D721Med (cell line): ENCODE measurements around the gene MYL1.

Experiments used
- DNase-seq: peaks from one replicate; pipeline ENCODE4 v3.0.0; 2011; ENCODE audit warnings: low spot score; ENCODE audit not compliant: insufficient read length
- FAIRE-seq: peaks from 2 replicates; lab custom pipeline; 2011; peaks lifted over from hg19 to GRCh38; lab: Jason Lieb, UNC
- TF ChIP-seq, protein P1 (sequence below): IDR thresholded peaks from 2 replicates; pipeline ENCODE4 v1.5.1; 2012; ENCODE audit warnings: mild to moderate bottlenecking, control low read depth; ENCODE audit not compliant: insufficient read depth; ENCODE audit errors: missing control alignments

Gene MYL1

DNA sequence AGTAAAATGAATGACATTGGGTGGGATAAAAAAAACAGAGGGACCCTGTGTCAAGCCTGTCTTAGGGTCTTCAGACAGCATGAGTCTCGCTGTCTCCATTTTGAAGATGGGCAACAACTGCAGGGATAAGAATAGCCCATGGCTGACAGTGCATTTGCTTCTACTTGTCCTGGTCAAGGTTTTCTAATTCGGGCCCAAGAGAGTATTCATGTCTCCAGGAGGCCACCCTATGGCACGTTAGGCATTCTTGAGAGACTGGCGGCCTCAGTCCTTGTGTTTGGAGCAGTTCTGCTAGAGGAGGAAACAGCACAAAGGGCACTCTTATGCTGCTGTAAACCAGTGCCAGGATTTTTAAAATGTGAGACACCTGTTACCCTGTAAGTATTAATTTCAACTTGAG lies 9.5 kb upstream of the MYL1 start:
- no peak for DNase-seq
- TF ChIP-seq, protein P1, sequence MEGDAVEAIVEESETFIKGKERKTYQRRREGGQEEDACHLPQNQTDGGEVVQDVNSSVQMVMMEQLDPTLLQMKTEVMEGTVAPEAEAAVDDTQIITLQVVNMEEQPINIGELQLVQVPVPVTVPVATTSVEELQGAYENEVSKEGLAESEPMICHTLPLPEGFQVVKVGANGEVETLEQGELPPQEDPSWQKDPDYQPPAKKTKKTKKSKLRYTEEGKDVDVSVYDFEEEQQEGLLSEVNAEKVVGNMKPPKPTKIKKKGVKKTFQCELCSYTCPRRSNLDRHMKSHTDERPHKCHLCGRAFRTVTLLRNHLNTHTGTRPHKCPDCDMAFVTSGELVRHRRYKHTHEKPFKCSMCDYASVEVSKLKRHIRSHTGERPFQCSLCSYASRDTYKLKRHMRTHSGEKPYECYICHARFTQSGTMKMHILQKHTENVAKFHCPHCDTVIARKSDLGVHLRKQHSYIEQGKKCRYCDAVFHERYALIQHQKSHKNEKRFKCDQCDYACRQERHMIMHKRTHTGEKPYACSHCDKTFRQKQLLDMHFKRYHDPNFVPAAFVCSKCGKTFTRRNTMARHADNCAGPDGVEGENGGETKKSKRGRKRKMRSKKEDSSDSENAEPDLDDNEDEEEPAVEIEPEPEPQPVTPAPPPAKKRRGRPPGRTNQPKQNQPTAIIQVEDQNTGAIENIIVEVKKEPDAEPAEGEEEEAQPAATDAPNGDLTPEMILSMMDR = no peak
- no peak for FAIRE-seq

DNA sequence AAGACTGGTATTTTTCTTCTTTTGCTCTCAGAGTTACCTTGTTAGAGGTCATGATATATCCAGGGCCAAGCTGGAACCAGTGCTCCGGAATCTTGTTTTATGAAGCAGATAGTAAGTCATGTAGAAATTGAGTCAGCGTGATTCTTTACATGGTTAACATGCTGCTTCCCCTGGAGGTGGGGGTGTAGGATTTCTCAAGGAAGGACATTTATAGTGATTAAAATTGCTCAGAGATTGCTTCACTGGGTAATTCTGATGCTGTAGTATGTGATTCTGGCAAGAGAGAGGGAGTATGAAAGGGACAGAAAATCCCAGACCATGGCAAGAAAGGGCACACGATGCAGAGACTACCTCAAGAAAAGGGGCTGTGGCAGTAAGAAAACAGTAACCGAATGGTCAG lies 8.0 kb upstream of the MYL1 start:
- no peak for FAIRE-seq

DNA sequence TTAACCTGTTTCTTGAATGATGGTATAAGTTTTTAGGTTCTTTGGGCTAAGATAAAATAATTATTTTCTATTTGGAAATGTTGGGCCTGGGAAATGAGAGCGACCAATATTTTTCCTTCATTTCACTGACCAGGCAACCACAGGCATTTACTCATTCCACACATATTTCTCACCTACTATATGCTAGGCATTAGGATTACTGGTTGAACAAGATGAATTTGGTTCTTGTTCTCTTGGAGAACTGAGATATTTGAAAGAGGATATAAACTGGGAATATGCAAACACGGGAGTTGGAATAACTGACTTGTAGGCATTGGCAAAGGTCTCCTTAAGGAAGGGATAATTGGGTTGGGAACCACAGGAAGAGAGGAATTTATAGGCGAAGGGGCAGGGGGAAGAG lies 3.9 kb upstream of the MYL1 start:
- FAIRE-seq = no peak
- TF ChIP-seq, protein P1 = no peak

More for the DNA sequence above, 8.0 kb upstream of the MYL1 start:
- DNase-seq = no peak
- TF ChIP-seq, protein P1 = no peak

DNA sequence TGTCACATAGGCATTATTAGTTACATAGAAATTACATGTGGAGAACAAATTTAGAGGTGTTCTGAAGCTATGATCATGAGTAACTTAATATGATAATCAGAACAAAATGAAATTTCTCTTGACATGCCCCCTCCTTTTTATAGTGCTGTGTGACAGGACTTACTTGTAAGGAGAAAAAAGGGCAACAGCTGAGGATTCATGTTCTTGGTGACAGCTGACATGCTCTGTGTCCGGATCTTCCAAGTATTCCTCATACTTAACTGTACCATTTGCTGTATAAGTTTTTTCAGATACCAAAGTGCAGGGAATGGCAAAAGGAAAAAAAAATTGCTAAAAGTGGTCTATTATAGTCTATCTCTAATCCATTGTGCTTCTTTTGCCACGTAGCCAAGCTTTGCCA lies 3.5 kb upstream of the MYL1 start:
- FAIRE-seq = no peak
- TF ChIP-seq, protein P1 = no peak
- DNase-seq = no peak

More for the DNA sequence above, 3.9 kb upstream of the MYL1 start:
- DNase-seq = no peak

DNA sequence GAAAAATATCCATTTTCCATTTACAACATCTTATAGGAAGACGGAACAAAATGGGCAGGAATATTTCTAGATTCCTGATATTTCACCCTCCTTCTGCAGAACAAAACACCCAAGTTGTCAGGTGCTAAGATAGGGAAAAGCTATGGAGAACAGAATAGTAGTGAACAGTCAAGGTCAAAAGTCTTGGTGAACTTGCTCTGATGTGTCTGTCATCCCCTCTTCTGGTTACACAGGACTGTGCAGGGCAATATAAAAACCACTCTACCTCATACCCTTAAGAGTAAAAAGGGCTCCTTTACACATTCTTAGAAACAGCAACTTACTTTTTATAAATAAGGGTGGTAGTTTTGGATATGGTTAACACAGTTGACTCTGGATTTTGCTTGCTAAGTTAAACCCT lies 4.4 kb downstream of the MYL1 start:
- TF ChIP-seq, protein P1 = no peak
- FAIRE-seq (no peak), DNase-seq (no peak)

DNA sequence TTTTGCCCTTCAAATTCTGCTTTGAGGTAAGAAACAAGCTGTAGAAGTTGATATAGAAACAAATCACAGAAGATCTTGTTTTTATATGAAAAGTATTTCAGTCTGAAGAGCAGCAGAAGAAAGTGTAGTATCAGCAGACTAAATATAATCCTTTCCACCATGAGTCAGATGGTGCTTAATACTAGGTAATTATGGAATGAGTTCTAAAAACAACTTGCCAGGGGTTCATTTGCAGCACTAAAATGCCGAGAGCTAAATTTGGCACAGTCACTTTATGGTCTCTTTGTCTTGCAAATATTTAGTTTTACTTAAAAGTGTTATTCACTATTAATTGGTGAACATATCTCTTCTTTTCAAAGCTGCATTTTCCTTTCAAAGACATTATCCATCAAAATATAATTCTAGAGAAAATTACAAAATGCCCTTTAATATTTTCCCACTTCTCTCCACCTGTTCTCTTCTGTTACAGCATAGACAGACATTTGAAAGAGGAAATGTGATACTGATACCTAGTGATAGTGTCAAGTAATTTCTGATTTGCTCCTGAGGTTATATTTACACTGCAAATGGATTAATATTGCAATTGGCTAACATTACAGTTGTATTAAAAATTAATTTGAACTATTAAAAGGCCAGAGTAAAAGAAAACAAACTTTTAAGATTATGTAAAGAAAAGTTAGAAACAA lies 5.3 kb downstream of the MYL1 start:
- DNase-seq = no peak
- TF ChIP-seq, protein P1 = no peak
- FAIRE-seq = peak; percentile 32

DNA sequence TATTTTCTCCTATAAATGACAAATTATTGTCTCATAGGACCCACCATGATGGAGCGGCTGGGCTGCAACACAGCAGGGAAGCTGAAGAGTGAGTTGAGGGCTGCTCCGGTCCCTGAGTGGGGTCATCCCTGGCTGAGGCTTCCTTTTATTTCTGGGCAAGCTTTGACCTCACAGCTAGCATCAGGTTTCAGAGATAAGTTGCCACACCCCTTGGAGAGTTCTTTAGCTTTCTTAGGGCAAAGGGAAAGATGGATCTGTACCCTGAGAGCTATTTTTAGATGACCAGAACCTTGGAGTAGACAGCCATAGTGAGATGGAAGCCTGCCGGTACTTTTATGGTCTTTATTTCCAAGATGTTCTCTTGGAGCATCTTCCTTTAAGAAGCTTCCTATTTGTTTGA lies 11.5 kb downstream of the MYL1 start:
- FAIRE-seq (no peak), DNase-seq (no peak)
- TF ChIP-seq, protein P1 = no peak
